Epidermal melanocyte (primary cell): ENCODE results near the gene LIMS3.
"Not testable (repeated sequence)": the region's sequence is repeated elsewhere in the genome, so short reads cannot be mapped to it uniquely, and the experiment has no call there.

ENCODE experiments used
- DNase-seq: peaks from one replicate; pipeline ENCODE4 v3.0.0; 2011; ENCODE audit warnings: low spot score; ENCODE audit not compliant: insufficient read length

LIMS3 gene

DNA sequence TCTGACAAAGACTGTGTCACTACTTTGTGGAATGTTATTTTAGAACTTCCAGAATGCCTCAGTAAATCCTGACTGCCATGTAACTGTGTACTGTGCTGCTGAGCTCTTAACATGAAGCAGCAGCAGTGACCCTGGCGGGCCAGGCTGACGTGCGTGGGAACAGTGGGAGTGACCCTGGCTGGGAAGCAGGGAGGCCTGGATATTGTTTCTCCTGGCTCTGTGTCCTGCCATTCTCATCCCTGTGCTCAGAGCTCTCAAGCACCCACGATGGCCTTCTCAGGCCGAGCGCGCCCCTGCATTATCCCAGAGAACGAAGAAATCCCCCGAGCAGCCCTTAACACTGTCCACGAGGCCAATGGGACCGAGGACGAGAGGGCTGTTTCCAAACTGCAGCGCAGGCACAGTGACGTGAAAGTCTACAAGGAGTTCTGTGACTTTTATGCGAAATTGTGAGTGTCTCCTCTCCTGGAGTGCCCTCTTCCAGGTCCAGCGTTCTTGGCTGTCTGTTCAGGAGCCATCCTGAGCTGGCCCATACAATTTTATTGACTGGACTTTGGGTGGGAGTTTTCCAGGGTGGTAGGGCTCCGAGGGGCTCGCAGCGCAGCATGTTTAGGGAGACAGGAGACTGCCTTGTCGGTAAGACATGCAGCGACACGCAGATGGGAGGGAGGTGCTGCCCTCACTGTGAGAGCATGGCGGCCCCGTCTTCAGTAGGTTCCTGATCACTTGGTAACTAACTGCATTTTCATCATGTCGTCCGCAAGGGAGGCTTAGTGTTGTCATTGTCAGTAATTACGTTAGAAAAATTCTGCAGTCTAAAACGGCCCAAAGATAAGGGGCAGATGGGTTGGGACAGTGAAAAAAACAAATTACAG, at the start of gene LIMS3:
Gene LIMS3, plus strand, starts transcription at position 227 of the 875 bp plus-strand sequence. Its CDS starts 41 bp downstream, at position 268.
- DNase-seq, result not testable (repeated sequence)

GRCh38 chr2:109871129-109871751, 27.2 kb upstream of the LIMS3 start:
- not testable (repeated sequence) for DNase-seq

DNA sequence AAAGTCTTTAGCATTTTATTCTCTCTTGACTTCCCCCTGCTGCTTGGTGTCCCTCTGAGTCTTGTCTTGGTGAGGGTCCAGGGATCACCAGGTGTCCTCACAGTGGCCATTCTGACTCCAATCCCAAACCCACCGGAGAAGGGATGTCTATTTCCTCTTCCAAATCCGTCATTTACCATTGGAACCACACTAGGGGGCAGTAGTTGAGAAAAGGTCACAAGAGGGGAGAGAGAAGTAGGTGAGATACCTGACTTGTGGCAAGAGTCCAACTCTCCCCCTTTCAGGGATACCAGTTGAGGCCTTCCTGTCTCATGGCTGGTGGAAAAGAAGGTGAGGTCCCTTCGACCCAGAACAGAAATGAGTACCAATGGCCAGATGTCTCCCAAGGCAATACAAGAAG, 21.9 kb upstream of the LIMS3 start:
- not testable (repeated sequence) for DNase-seq

DNA sequence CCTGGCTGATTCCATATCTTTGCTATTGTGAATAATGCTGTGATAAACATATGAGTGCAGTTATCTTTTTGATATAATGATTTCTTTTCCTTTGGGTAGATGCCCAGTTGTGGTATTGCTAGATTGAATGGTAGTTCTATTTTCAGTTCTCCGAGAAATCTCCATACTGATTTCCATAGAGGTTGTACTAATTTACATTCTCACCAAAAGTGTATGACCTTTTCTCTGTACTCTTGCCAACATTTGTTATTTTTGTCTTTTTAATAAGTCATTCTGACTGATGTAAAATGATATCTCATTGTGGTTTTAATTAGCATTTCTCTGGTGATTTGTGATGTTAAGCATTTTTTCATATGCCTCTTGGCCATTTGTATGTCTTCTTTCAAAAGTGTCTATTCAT, 16.4 kb upstream of the LIMS3 start:
- not testable (repeated sequence) for DNase-seq

- DNase-seq, result not testable (repeated sequence)
Observed at GRCh38 chr2:109888414-109888813, 10.1 kb upstream of the LIMS3 start.

- DNase-seq, result not testable (repeated sequence)
Observed at GRCh38 chr2:109889909-109890308, 8.6 kb upstream of the LIMS3 start.

DNA sequence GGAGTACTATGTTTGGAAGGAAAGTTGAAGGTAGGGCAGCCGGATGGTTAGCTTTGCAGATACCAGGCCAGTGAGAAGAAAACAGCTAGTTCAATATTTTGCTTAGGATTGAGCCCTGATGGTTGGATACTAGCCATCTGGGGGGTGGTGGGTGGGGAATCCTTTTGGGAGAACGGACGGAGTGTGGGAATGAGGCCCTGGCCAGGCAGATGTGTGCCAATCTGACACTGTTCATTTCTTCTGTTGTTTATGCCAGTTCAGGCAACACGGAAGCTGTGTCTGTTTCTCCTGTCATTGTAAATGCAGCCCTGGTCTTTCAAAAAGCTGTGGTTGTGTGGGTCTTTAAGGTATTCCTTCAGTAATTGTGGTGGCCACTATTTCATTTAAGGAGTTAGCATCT, 7.5 kb upstream of the LIMS3 start:
- DNase-seq, result not testable (repeated sequence)

DNA sequence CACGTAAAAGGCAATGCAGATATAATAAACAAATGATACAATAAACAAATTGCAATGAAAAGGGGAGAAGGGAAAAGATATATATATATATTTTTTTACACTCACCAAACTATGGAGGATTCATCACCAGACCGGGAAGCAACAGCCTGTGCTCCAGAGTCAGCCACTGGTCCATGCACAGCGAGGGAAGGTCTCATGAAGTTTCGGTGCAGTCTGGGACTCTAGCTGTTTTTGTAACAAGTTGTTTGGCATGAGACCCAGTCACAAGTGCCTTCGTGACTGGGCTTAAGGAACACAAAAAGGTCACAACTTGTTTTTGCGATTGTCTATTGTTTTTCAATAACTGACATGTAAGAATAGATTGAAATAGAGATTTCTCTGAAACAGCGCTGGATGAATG, 4.8 kb upstream of the LIMS3 start:
- DNase-seq, result not testable (repeated sequence)

- DNase-seq, result not testable (repeated sequence)
Observed at GRCh38 chr2:109894141-109894540, 4.3 kb upstream of the LIMS3 start.

- DNase-seq, result not testable (repeated sequence)
Observed at GRCh38 chr2:109895090-109895869, 3.2 kb upstream of the LIMS3 start.

DNA sequence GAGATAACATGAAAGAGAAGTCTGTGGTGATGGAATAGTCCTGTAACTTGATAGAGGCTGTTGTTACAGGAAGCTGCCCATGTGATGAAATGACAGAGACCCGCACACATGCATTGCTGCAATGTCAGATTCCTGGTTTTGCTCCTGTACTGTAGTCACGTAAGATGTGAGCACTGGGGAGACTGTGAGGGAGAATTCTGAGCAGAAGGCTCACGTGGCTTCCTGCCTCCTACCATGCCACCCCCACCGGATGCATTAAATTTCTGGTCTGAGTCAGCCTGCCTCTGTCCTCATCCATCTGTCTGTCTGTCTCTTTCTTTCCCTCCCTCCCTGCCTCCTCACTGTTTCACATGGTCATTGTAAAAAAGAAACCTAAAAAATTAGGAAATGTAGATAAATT, 2.3 kb upstream of the LIMS3 start:
- DNase-seq, result not testable (repeated sequence)

GRCh38 chr2:109897769-109898461, 573 bp upstream of the LIMS3 start:
- not testable (repeated sequence) for DNase-seq

GRCh38 chr2:109905796-109906195, 7.3 kb downstream of the LIMS3 start:
- not testable (repeated sequence) for DNase-seq

DNA sequence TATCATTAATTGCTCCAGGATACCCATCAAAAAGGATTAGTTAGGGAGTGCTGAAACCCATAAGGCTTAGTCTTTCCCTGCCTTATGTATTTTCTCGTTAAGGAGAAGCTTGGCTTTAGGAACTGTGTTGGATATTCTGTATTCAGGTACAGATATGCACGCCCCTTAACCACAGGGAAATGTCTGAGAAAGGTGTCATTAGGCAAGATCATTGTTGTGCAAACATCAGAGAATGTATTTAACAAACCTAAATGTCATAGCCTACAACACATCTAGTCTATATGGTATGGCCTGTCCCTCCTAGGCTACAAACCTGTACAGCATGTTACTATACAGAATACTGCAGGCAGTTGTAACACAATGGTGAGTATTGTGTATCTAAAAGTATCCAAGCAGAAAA, 10.1 kb downstream of the LIMS3 start:
- not testable (repeated sequence) for DNase-seq

DNA sequence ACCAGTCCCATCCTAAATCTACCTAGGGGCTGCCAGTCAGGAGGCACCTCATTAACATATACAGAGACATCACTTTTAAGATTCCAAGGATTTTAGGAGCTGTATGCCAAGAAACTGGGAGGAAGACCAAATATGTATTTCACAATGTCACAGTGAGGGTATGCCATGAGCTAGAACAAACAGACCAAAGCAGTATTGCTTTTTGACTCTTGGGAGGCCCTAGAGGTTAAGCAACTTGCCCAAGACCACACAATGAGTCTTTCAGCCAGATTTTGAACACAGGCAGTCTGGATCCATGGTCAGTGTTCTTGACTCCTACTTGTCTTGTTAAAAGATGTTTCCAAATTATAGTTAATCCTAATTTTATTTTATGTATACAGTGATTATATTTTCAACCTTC, 12.3 kb downstream of the LIMS3 start:
- not testable (repeated sequence) for DNase-seq

GRCh38 chr2:109913911-109914310, 15.4 kb downstream of the LIMS3 start:
- DNase-seq, result not testable (repeated sequence)

GRCh38 chr2:109914552-109914951, 16.1 kb downstream of the LIMS3 start:
- DNase-seq, result not testable (repeated sequence)

GRCh38 chr2:109915830-109916229, 17.3 kb downstream of the LIMS3 start:
- not testable (repeated sequence) for DNase-seq

- DNase-seq, result not testable (repeated sequence)
Observed at GRCh38 chr2:109920162-109920561, 21.7 kb downstream of the LIMS3 start.

DNA sequence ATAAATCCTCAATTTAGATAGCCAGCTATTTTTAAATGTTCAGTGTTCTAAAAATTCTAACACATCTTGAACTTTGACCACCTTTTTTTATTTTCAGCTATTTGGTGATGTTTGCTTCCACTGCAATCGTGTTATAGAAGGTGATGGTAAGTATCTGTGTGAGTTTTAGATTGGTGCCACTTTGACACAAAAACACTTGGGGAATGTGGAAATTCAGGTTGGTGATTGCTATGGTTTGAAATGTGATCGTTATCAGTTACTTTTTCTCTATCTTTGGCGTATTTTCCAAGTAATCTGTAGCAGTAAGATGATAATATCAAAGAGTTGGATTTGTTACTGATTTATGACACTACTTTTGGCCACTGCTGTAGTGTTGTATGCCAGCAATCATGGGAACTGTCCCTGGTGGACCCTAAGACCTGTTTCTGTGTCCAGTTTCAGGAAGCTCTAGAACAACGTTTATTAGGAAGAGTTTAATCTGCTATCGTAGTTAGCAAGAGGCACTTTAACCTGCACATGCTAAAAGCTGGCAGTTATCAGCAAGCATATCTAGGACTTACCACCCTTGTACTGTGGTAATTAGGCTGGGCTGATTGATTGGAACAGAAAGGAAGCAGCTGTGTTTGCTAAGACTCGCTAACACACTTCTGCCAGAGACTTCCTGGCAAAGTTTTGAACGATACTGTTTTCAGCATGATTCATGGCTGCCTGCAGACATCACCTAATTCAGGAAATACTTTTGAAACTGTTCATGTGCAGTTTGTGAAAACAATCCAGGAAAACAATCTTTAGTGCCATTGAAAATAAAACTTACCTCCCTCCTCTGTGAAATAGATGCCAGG, 23.3 kb downstream of the LIMS3 start:
- DNase-seq, result not testable (repeated sequence)
